ENCODE results near the gene IFFO2. TPM values are rescaled to one million over a fixed set of nuclear protein-coding genes. Genes with fewer than 3 reads are reported as not detected.

The IFFO2 gene
- total and polyA plus RNA-seq, 4 donors, result 7.6 to 18.9 (median 8.3) TPM

DNA sequence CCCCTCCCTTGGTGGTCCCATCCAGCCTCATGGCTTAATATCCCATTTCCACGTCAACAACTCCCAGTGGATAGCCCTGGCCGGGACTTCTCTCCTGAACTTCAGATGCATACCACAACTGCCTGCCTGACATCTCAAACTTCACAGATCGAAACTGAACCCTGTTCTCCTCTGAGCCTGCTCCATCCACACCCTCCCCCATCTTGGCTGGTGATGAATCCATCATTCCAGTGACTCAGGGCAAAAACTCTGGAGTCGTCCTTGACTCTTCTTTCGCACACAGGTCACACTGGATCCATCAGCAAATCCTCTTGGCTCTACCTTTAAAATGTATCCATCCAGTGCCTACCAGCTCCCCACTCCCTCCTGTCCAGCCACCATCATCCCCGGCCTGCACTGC lies 100.9 kb downstream of the IFFO2 start:
- Histone ChIP-seq H3K27me3 (ENCODE audit: control insufficient read depth in 3 of 3, insufficient read depth in 3 of 3, low read length in 2 of 3) (no peaks in the 10 kb centered on the region), H3K9me3 (ENCODE audit: control insufficient read depth in 4 of 4, insufficient read depth in 3 of 4, low read length in 3 of 4) (peaks cover 0 to 4% (median 1%) of the 10 kb centered on the region in 4 donors), H3K9ac (ENCODE audit: insufficient read depth in 1 of 2, low read length in 2 of 2) (no peak overlapping the region), H3K4me3 (no peak overlapping the region), H3K36me3 (ENCODE audit: control insufficient read depth in 4 of 4, insufficient read depth in 4 of 4, low read length in 4 of 4) (no peaks in the 10 kb centered on the region), H3K27ac (ENCODE audit: low read depth in 1 of 2, low read length in 1 of 2) (no peak overlapping the region), H3K4me1 (ENCODE audit: control insufficient read depth in 5 of 5, insufficient read depth in 5 of 5, low read length in 5 of 5) (no peaks in the 10 kb centered on the region)
- no peak for ATAC-seq (ENCODE audit: insufficient read depth, low FRiP score)
- no peak for DNase-seq
- TF ChIP-seq CTCF (IDR thresholded peaks at IDR 0.05; ENCODE audit: control extremely low read depth, extremely low read depth), result no peak
- WGBS, 2 donors, result 78 to 87% methylated on average over 6 of the region's 6 CpGs

DNA sequence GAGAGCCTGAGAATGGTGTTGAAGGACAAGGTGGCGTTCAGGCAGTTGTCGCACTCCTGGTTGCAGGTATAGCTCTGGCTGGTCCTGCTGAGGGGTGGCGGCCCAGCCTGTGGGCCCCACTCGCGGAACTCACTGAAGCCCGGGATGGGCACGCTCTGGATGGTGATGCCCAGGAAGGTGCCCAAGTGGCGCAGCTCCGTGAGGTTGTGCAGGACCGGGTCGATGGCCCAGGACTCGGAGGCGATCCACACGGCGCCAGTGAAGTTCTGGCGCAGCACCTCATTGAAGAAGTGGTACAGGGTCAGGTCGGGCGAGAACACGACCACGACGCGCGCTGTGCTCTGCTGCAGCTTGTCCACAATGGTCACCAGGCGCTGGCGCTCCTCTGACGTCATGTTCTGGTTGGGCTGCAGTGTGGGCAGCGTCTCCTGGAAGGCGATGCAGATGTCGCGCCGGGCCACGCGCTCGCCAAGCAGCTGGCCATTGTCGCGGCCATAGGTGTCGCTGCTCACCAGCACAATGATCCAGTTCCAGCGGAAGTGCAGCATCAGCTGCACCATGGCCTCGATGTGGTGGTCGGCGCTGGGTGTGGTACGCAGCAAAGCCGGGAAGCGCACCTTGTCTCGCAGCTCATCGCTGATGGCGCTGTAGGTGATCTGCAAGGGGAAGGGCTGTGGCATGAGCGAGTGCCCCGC lies 102.0 kb downstream of the IFFO2 start:
- TF ChIP-seq CTCF (IDR thresholded peaks at IDR 0.05; ENCODE audit: control extremely low read depth, extremely low read depth), result no peak

More for the DNA sequence above, 102.0 kb downstream of the IFFO2 start:
- ATAC-seq (ENCODE audit: insufficient read depth, low FRiP score) (no peak), DNase-seq (no peak)
- no peak overlapping the region for H3K9ac ChIP-seq (ENCODE audit: insufficient read depth in 1 of 2, low read length in 2 of 2)
- H3K9me3 ChIP-seq (ENCODE audit: control insufficient read depth in 4 of 4, insufficient read depth in 3 of 4, low read length in 3 of 4), result peaks cover 0 to 4% (median 1%) of the 10 kb centered on the region in 4 donors
- H3K4me1 ChIP-seq (ENCODE audit: control insufficient read depth in 5 of 5, insufficient read depth in 5 of 5, low read length in 5 of 5), result peaks cover 0 to 8% (median 0%) of the 10 kb centered on the region in 5 donors
- H3K27ac ChIP-seq (ENCODE audit: low read depth in 1 of 2, low read length in 1 of 2), result no peak overlapping the region
- H3K36me3 ChIP-seq (ENCODE audit: control insufficient read depth in 4 of 4, insufficient read depth in 4 of 4, low read length in 4 of 4), result no peaks in the 10 kb centered on the region
- H3K27me3 ChIP-seq (ENCODE audit: control insufficient read depth in 3 of 3, insufficient read depth in 3 of 3, low read length in 2 of 3), result no peaks in the 10 kb centered on the region
- no peak overlapping the region for H3K4me3 ChIP-seq
- 88 to 89% methylated on average over 49 of the region's 49 CpGs for WGBS, 2 donors

Small RNA genes within 50 kb of the gene (small RNA-seq; reads per million reads assigned to genes)
- gene MIR1290 (ENCODE audit: low replicate concordance) (not detected), gene MIR4695 (ENCODE audit: low replicate concordance) (not detected)

Other genes starting within 250 kb of the IFFO2 start
- not detected for gene TAS1R2, start 97.0 kb downstream of the IFFO2 start, total RNA-seq
- not detected for gene TAS1R2, start 97.0 kb downstream of the IFFO2 start, polyA plus RNA-seq
- gene ALDH4A1, start 54.1 kb downstream of the IFFO2 start, total RNA-seq, result 10 to 100 TPM in 1 of 2 donors, 1 to 10 TPM in 1; 6.4 to 12.5 TPM
- gene ALDH4A1, start 54.1 kb downstream of the IFFO2 start, polyA plus RNA-seq, result 10 to 100 TPM in 1 of 2 donors, 1 to 10 TPM in 1; 9.9 to 16.3 TPM

Measured in lung (tissue), 13 donors.